K562 treated with DMSO at 1 percent for 12 hours (cell line): ENCODE measurements around the gene KLK4. TPM values are rescaled to one million over a fixed set of nuclear protein-coding genes. Genes with fewer than 3 reads are reported as not detected.

Experiments used
- total RNA-seq: library from RNA; unstranded; fragments of 300-600 nt; gene quantifications from 2 replicates; pipeline ENCODE4 v1.2.3, GENCODE V29; 2022; ENCODE audit not compliant: insufficient read depth

The KLK4 gene
- total RNA-seq, result not detected in 2 replicates

GRCh38 chr19:50911206-50912101, at the start of gene KLK4:
TSS of gene KLK4 (minus strand) at chr19:50911395. CDS start at chr19:50910738, 657 bp downstream.

GRCh38 chr19:50952910-50953309, 41.7 kb upstream of the KLK4 start, which contains the start of gene KLK5:
TSS of gene KLK5 (minus strand) at chr19:50953038. CDS start at chr19:50952657, 381 bp downstream.

GRCh38 chr19:50873056-50873455, 38.1 kb downstream of the KLK4 start, which contains the start of gene KLK2:
TSS of gene KLK2 (plus strand) at chr19:50873439. CDS start at chr19:50873474, 35 bp downstream.

Other genes starting within 250 kb of the KLK4 start
- 1.1 TPM in 1 of 2 replicates, not detected in the other for gene SHANK1, start 191.6 kb downstream of the KLK4 start, total RNA-seq
- gene CLEC11A, start 188.0 kb downstream of the KLK4 start, total RNA-seq, result 74.7 and 127 TPM in 2 replicates
- gene GPR32, start 140.9 kb downstream of the KLK4 start, total RNA-seq, result not detected in 2 replicates
- not detected in 2 replicates for gene ACP4, start 121.0 kb downstream of the KLK4 start, total RNA-seq
- gene KLK1, start 87.6 kb downstream of the KLK4 start, total RNA-seq, result 18.4 and 21.5 TPM in 2 replicates
- gene KLK15, start 77.8 kb downstream of the KLK4 start, total RNA-seq, result not detected in 2 replicates
- not detected in 2 replicates for gene KLK3, start 56.5 kb downstream of the KLK4 start, total RNA-seq
- gene KLK2, start 38.0 kb downstream of the KLK4 start, total RNA-seq, result not detected in 2 replicates
- not detected in 2 replicates for gene KLK5, start 41.6 kb upstream of the KLK4 start, total RNA-seq
- not detected in 2 replicates for gene KLK6, start 58.2 kb upstream of the KLK4 start, total RNA-seq
- gene KLK7, start 72.5 kb upstream of the KLK4 start, total RNA-seq, result not detected in 2 replicates
- gene KLK8, start 90.2 kb upstream of the KLK4 start, total RNA-seq, result not detected in 2 replicates
- not detected in 2 replicates for gene KLK10, start 108.3 kb upstream of the KLK4 start, total RNA-seq
- not detected in 2 replicates for gene KLK11, start 115.2 kb upstream of the KLK4 start, total RNA-seq
- gene KLK12, start 123.6 kb upstream of the KLK4 start, total RNA-seq, result not detected in 2 replicates
- 1.7 and 2.0 TPM in 2 replicates for gene KLK13, start 153.7 kb upstream of the KLK4 start, total RNA-seq
- gene KLK14, start 171.5 kb upstream of the KLK4 start, total RNA-seq, result not detected in 2 replicates
- 13.7 and 31.1 TPM in 2 replicates for gene CTU1, start 197.0 kb upstream of the KLK4 start, total RNA-seq
- gene SIGLEC9, start 213.5 kb upstream of the KLK4 start, total RNA-seq, result 0.69 TPM in 1 of 2 replicates, not detected in the other
- gene SIGLEC7, start 230.9 kb upstream of the KLK4 start, total RNA-seq, result not detected in 2 replicates